ENCODE data around the gene SWSAP1. TPM values are rescaled to one million over a fixed set of nuclear protein-coding genes. Genes with fewer than 3 reads are reported as not detected.

SWSAP1 gene
- total and polyA plus RNA-seq, 2 of the 8 experiments (the other 6 are each of a cell fraction or from before 2014, with no cell fraction given): 3.1 to 5.2 TPM

GRCh38 chr19:11410682-11411081 is 36.2 kb downstream of the SWSAP1 start:
- no peak overlapping the region for H3K14ac ChIP-seq (ENCODE audit: insufficient read length)
- no peak overlapping the region for H2BK15ac ChIP-seq (ENCODE audit: low read length)
- no peak overlapping the region for H2BK120ac ChIP-seq (replicated peaks; ENCODE audit: low read depth, low read length)
- no peaks in the 10 kb centered on the region for H3K9me3 ChIP-seq (ENCODE audit: insufficient read depth in 2 of 2, low read depth in 1 of 2, low read length in 1 of 2)
- H3K27me3 ChIP-seq (replicated peaks in 1 of 4; ENCODE audit: control insufficient read depth in 3 of 4, extremely low read depth in 1 of 4, insufficient read depth in 3 of 4, low read length in 3 of 4): no peaks in the 10 kb centered on the region
- ChIA-PET POLR2A (ENCODE audit: partially characterized antibody) (interaction anchor here (1.2 kb wide), 1 partner anchor 13 kb away, joined by 5 read pairs; no protein-coding TSS in a partner anchor), CTCF (ENCODE audit: partially characterized antibody) (interaction anchor here (0.6 to 1.5 kb wide), 3 partner anchors 28 to 57 kb away, joined by 4 to 5 read pairs (median 4); no protein-coding TSS in a partner anchor)
- H3K9ac ChIP-seq (replicated peaks in 1 of 4; ENCODE audit: extremely low read depth in 1 of 4, low read depth in 3 of 4, low read length in 3 of 4): no peak overlapping the region
- no peak overlapping the region for H3K27ac ChIP-seq (ENCODE audit: low read depth, low read length)
- no peak overlapping the region for H4K91ac ChIP-seq (replicated peaks; ENCODE audit: insufficient read length, low read length)
- H3K23me2 ChIP-seq (ENCODE audit: low read depth, low read length): peaks cover 1% of the 10 kb centered on the region; the same call in 1 of the 2 replicates
- H3K79me1 ChIP-seq (ENCODE audit: low read depth, low read length): no peaks in the 10 kb centered on the region
- H3K18ac ChIP-seq (ENCODE audit: extremely low read depth, low read length): no peak overlapping the region
- H3K79me2 ChIP-seq (ENCODE audit: control insufficient read depth in 1 of 2, insufficient read depth in 2 of 2, low read length in 2 of 2): no peaks in the 10 kb centered on the region
- no peak for TF ChIP-seq MAX (IDR thresholded peaks at IDR 0.05)
- TF ChIP-seq POLR2AphosphoS5 (IDR thresholded peaks at IDR 0.05; ENCODE audit: low read depth, low read length): no peak
- no peak for TF ChIP-seq PHF8 (conservative IDR thresholded peaks at IDR 0.05; ENCODE audit: low read depth, low read length)
- no peak for TF ChIP-seq KDM4A (IDR thresholded peaks at IDR 0.05; ENCODE audit: low read depth, low read length, severe bottlenecking)
- no peak for TF ChIP-seq JUN (IDR thresholded peaks at IDR 0.05; ENCODE audit: low read depth, low read length)
- no peak for TF ChIP-seq NRF1 (IDR thresholded peaks at IDR 0.05; ENCODE audit: low read depth, low read length)
- TF ChIP-seq SUZ12 (IDR thresholded peaks at IDR 0.05; ENCODE audit: low read length): no peak
- no peak for TF ChIP-seq FOSL1 (IDR thresholded peaks at IDR 0.05; ENCODE audit: insufficient read depth, low read depth, low read length)
- H4K20me1 ChIP-seq (replicated peaks in 1 of 2; ENCODE audit: control insufficient read depth in 1 of 2, insufficient read depth in 2 of 2, low read length in 2 of 2): peaks cover 0 to 2% of the 10 kb centered on the region in 2 experiments
- H3K36me3 ChIP-seq (ENCODE audit: control insufficient read depth in 2 of 4, insufficient read depth in 4 of 4, low read length in 3 of 4): peaks cover 0 to 7% (median 1%) of the 10 kb centered on the region in 4 experiments; a peak in 4 of 8 replicates
- no peak overlapping the region for H3K4ac ChIP-seq (replicated peaks; ENCODE audit: insufficient read length, low read depth, low read length)
- DNase-seq (ENCODE audit: low read depth in 1 of 2, low spot score in 2 of 2) (no peak), FAIRE-seq (no peak)
- H3K56ac ChIP-seq (replicated peaks; ENCODE audit: insufficient read length, low read depth, low read length): no peak overlapping the region
- no peak overlapping the region for H2BK12ac ChIP-seq (ENCODE audit: low read depth, low read length)
- no peak overlapping the region for H3K23ac ChIP-seq (ENCODE audit: insufficient read length)
- no peak overlapping the region for H3K4me3 ChIP-seq (ENCODE audit: extremely low read depth in 1 of 4, insufficient read depth in 2 of 4, low read depth in 3 of 4, low read length in 4 of 4)
- H2AFZ ChIP-seq (ENCODE audit: low read length): no peak overlapping the region
- no peak overlapping the region for H4K5ac ChIP-seq (ENCODE audit: insufficient read length, low read depth, low read length)
- H3K4me1 ChIP-seq (replicated peaks in 1 of 4; ENCODE audit: control insufficient read depth in 3 of 4, insufficient read depth in 4 of 4, low read length in 3 of 4): peaks cover 0 to 6% (median under 1%) of the 10 kb centered on the region in 4 experiments; a peak in 4 of 7 replicates
- no peak overlapping the region for H2BK5ac ChIP-seq (ENCODE audit: low read depth, low read length)
- no peak overlapping the region for H2BK20ac ChIP-seq (ENCODE audit: low read length)
- no peak overlapping the region for H3K4me2 ChIP-seq (ENCODE audit: insufficient read depth in 1 of 2, low read depth in 2 of 2, low read length in 2 of 2)
- no peak overlapping the region for H2AK5ac ChIP-seq (ENCODE audit: low read depth, low read length)
- H4K8ac ChIP-seq (ENCODE audit: extremely low read depth, insufficient read depth, low read length): no peak overlapping the region
- whole genome bisulfite sequencing, 2 experiments (ENCODE audit: extremely low coverage in 1 of 2, insufficient coverage in 1 of 2, insufficient read length in 1 of 2, insufficient replicate concordance in 2 of 2, low coverage in 1 of 2, low lambda C conversion rate in 2 of 2, missing lambda C conversion rate in 1 of 2): 82% methylated on average over 8 of the region's 8 CpGs; no CpG with 5 or more reads in 1 of the 2 experiments
